Heart right ventricle (tissue), 16 donors: Measurements from ENCODE around the gene SKAP1. TPM values are rescaled to one million over a fixed set of nuclear protein-coding genes. Genes with fewer than 3 reads are reported as not detected.

Experiments
- ATAC-seq, 8 donors: fragments of 200-7000 bp; cut with Tn5 transposase; one replicate each; pipeline ENCODE4 v1.9.1; 2020; ENCODE audit warnings: mild to moderate bottlenecking in 8 of 8, moderate library complexity in 8 of 8, moderate number of reproducible peaks in 1 of 8
- DNase-seq, 2 donors: peaks; one replicate each; pipeline ENCODE4 v3.0.0-alpha.2; 2020
- H3K27ac ChIP-seq, 10 donors: fragments of 200-600 bp; sonication (generic) in 2 of 10; one replicate each; pipeline versions ENCODE4 v1.5.0 to v1.8.0; 2020 to 2022; ENCODE audit warnings: mild to moderate bottlenecking in 3 of 10
- H3K27me3 ChIP-seq, 7 donors: fragments of 200-600 bp; one replicate each; pipeline ENCODE4 v1.8.0; 2021 to 2022; ENCODE audit warnings: mild to moderate bottlenecking in 2 of 7
- H3K36me3 ChIP-seq, 9 donors: fragments of 200-600 bp; sonication (generic) in 1 of 9; one replicate each; pipeline versions ENCODE4 v1.5.0 to v1.8.0; 2020 to 2022; ENCODE audit warnings: mild to moderate bottlenecking in 2 of 9
- H3K4me1 ChIP-seq, 9 donors: fragments of 200-600 bp; sonication (generic) in 1 of 9; one replicate each; pipeline versions ENCODE4 v1.5.0 to v1.8.0; 2020 to 2022; ENCODE audit warnings: mild to moderate bottlenecking in 4 of 9
- H3K4me3 ChIP-seq, 10 donors: fragments of 200-600 bp; sonication (generic) in 2 of 10; one replicate each; pipeline versions ENCODE4 v1.5.0 to v1.8.0; 2020 to 2022; ENCODE audit warnings: mild to moderate bottlenecking in 7 of 10, moderate library complexity in 2 of 10
- H3K9me3 ChIP-seq, 11 donors: fragments of 200-600 bp in 10 of 11; sonication (generic) in 2 of 11; one replicate each; pipeline versions ENCODE4 v1.5.0 to v1.8.0; 2013 to 2022; ENCODE audit warnings: mild to moderate bottlenecking in 2 of 11, control low read depth in 1 of 11, moderate library complexity in 1 of 11
- WGBS, 2 donors: extraction: QIAGEN DNeasy Blood & Tissue Kit; methylation state at CpG; one replicate each; pipeline ENCODE4 v1.1.7; 2013; ENCODE audit warnings: inconsistent platforms in 1 of 2; 5-methylcytosine and 5-hydroxymethylcytosine counted together
- intact Hi-C, 10 donors: fragments of 100-400 bp; cut with DNase I; formaldehyde crosslinking; loops; one replicate each; pipeline versions ENCODE4 v1.11.1 to v1.14.2; 2022
- polyA plus RNA-seq, 2 donors: library from polyadenylated mRNA; stranded (reverse); fragments of 200-250 nt; gene quantifications; one replicate each; pipeline ENCODE4 v1.2.3, GENCODE V29; 2013
- total RNA-seq, 10 donors: library from RNA; stranded (reverse); fragmentation: NEBNext Ultra II Directional in 3 of 10; extraction: Animal tissue kit (Norgen Biotek cat#: 25700) in 3 of 10; gene quantifications; one replicate each; pipeline versions ENCODE4 v1.2.1 to v1.2.4, GENCODE V29; 2021 to 2023
- TF ChIP-seq, protein P1 (sequence below), 9 donors: fragments of 200-600 bp; sonication (generic) in 2 of 9; IDR thresholded peaks; one replicate each; pipeline versions ENCODE4 v1.5.0 to v1.8.0; 2021 to 2022; ENCODE audit warnings: antibody characterized with exemption in 9 of 9, mild to moderate bottlenecking in 5 of 9, moderate library complexity in 1 of 9
- donor health status: Arrhythmogenic right ventricular cardiomyopathy.
- donor health status: ischemic (EF 13 %, LVEDD 7.1; RV severe dilation, severe dysfunction).
- donor health status: healthy with polysubstance abuse.
- donor health status: DM: no; HTN: yes; CAD: no.
- donor health status: DM: no; HTN: no; CAD: no.
- donor health status: ischemic (EF 25% LVEDD 6.9; RV normal size, moderate dysfunction).
- donor health status: ischemic (EF 25% LVEDD 5.7; RV mildly dilated, moderate dysfunction).
- donor health status: healthy.
- donor health status: DM: yes; HTN: yes; CAD: no.
- donor health status: Ischemic cardiomyopathy.
- donor health status: ischemic (EF 35%, LVEDD 5.7; RV mildly dilated, moderate dysfunction).
- donor health status: nonischemic (EF 11% LVEDD 7.7; RV severe dilation, severe dysfunction).
- donor health status: DM: yes; HTN: yes; CAD: no.
- donor health status: PGD.
- donor health status: ischemic (EF 29% LVEDD 5.4; RV normal size, mild dysfunction).
- donor health status: nonischemic (EF 23%, LVEDD 6.1; RV moderate dilation, normal function).

Gene SKAP1
- total and polyA plus RNA-seq, 12 donors = 0.33 to 1.7 (median 0.75) TPM; not detected in 5

DNA sequence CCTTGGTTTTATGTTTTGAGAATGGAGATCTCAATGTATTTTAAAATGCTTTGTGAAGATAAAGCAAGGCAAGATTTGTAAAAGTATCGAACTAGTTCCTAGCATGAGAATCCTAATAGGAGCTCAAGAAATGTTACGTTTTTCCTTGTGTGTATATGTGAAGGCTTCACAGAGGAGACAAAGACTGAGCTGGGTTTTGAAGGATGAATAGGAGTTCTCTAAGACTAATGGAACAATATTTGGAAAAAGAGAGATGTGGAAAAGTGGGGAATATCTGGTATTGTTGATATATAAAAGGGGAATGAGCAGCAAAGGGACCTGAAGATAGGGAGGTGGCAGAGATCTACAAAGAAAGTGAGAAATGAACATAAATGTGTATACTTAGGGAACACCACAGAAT is 195.1 kb downstream of the SKAP1 start:
- TF ChIP-seq, protein P1, sequence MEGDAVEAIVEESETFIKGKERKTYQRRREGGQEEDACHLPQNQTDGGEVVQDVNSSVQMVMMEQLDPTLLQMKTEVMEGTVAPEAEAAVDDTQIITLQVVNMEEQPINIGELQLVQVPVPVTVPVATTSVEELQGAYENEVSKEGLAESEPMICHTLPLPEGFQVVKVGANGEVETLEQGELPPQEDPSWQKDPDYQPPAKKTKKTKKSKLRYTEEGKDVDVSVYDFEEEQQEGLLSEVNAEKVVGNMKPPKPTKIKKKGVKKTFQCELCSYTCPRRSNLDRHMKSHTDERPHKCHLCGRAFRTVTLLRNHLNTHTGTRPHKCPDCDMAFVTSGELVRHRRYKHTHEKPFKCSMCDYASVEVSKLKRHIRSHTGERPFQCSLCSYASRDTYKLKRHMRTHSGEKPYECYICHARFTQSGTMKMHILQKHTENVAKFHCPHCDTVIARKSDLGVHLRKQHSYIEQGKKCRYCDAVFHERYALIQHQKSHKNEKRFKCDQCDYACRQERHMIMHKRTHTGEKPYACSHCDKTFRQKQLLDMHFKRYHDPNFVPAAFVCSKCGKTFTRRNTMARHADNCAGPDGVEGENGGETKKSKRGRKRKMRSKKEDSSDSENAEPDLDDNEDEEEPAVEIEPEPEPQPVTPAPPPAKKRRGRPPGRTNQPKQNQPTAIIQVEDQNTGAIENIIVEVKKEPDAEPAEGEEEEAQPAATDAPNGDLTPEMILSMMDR (IDR thresholded peaks at IDR 0.05) = no peak
- intact Hi-C loops = no loop called here
- H3K4me3 ChIP-seq = no peak overlapping the region
- no peaks in the 10 kb centered on the region for H3K36me3 ChIP-seq
- no peak overlapping the region for H3K27ac ChIP-seq
- H3K27me3 ChIP-seq = peaks cover 0 to 8% (median 0%) of the 10 kb centered on the region in 7 donors
- peaks cover 0 to 12% (median 2%) of the 10 kb centered on the region in 9 donors for H3K4me1 ChIP-seq
- ATAC-seq = no peak
- 86 to 93% methylated on average over 2 of the region's 2 CpGs for WGBS, 2 donors
- no peaks in the 10 kb centered on the region for H3K9me3 ChIP-seq
- no peak for DNase-seq

GRCh38 chr17:48231995-48232959 is 197.7 kb downstream of the SKAP1 start:
- ATAC-seq = no peak
- no peak overlapping the region for H3K4me3 ChIP-seq
- no peaks in the 10 kb centered on the region for H3K9me3 ChIP-seq
- DNase-seq = no peak
- no peak overlapping the region for H3K27ac ChIP-seq
- TF ChIP-seq, protein P1 (IDR thresholded peaks at IDR 0.05) = no peak
- intact Hi-C loops = no loop called here
- 84 to 86% methylated on average over 8 of the region's 8 CpGs for WGBS, 2 donors
- no peaks in the 10 kb centered on the region for H3K36me3 ChIP-seq
- H3K27me3 ChIP-seq = peaks cover 0 to 17% (median 7%) of the 10 kb centered on the region in 7 donors
- H3K4me1 ChIP-seq = peaks cover 0 to 13% (median 0%) of the 10 kb centered on the region in 9 donors

- no peak for DNase-seq
- H3K27me3 ChIP-seq = peaks cover 0 to 32% (median 22%) of the 10 kb centered on the region in 7 donors
- WGBS, 2 donors = 63 to 80% methylated on average over 1 of the region's 1 CpG
- intact Hi-C loops = no loop called here
- ATAC-seq = no peak
- H3K36me3 ChIP-seq = no peaks in the 10 kb centered on the region
- H3K4me1 ChIP-seq = peaks cover 0 to 9% (median 0%) of the 10 kb centered on the region in 9 donors
- no peaks in the 10 kb centered on the region for H3K9me3 ChIP-seq
- no peak overlapping the region for H3K27ac ChIP-seq
- H3K4me3 ChIP-seq = no peak overlapping the region
- TF ChIP-seq, protein P1 (IDR thresholded peaks at IDR 0.05) = no peak
Measured at GRCh38 chr17:48229936-48230335, 200.1 kb downstream of the SKAP1 start.

- intact Hi-C loops = no loop called here
- Histone ChIP-seq H3K36me3 (no peaks in the 10 kb centered on the region), H3K9me3 (no peaks in the 10 kb centered on the region), H3K4me1 (peaks cover 0 to 9% (median 0%) of the 10 kb centered on the region in 9 donors), H3K27me3 (peaks cover 0 to 32% (median 22%) of the 10 kb centered on the region in 7 donors), H3K27ac (no peak overlapping the region), H3K4me3 (no peak overlapping the region)
- TF ChIP-seq, protein P1 (IDR thresholded peaks at IDR 0.05) = no peak
- DNase-seq (no peak), ATAC-seq (no peak)
- WGBS, 2 donors = 56 to 71% methylated on average over 1 of the region's 1 CpG
Measured at GRCh38 chr17:48228720-48229119, 201.3 kb downstream of the SKAP1 start.
